Neural progenitor cell (in vitro differentiated cells): ENCODE measurements around the gene ABCC5.
"Not testable (repeated sequence)": the region's sequence is repeated elsewhere in the genome, so short reads cannot be mapped to it uniquely, and the experiment has no call there.

Experiments used
- CTCF ChIP-seq: fragments of 200-600 bp; sonication (generic); IDR thresholded peaks from 2 replicates; pipeline ENCODE4 v1.5.1; 2017; ENCODE audit warnings: antibody characterized with exemption, mild to moderate bottlenecking
- EZH2 ChIP-seq: fragments of 200-600 bp; sonication (generic); IDR thresholded peaks from 2 replicates; pipeline ENCODE4 v1.6.1; 2017; ENCODE audit warnings: antibody characterized with exemption, mild to moderate bottlenecking, moderate library complexity

DNA sequence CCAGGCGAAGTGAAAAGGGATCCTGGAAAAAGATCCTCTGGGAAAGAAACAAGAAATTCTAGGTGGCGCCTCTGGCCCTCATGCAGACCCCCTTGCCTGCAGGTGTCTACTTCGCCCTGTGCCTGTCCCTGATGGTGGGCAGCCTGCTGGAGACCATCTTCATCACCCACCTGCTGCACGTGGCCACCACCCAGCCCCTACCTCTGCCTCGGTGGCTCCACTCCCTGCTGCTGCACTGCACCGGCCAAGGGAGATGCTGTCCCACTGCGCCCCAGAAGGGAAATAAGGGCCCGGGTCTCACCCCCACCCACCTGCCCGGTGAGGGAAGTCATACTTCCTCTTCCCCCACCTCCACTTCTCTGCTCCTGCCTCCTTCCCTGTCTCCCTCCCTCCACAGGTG is 20.6 kb upstream of the ABCC5 start:
- not testable (repeated sequence) for TF ChIP-seq CTCF, EZH2
